Motor neuron (in vitro differentiated cells): ENCODE results near the gene FOSB. TPM values are rescaled to one million over a fixed set of nuclear protein-coding genes. Genes with fewer than 3 reads are reported as not detected.

Source experiments
- ATAC-seq, 8 experiments: fragments of 200-7000 bp; cut with Tn5 transposase; replicated peaks in 6 of 8; 2 replicates each; pipeline ENCODE4 v1.8.0; 2021; ENCODE audit warnings: mild to moderate bottlenecking in 8 of 8, moderate library complexity in 8 of 8
- H3K27ac ChIP-seq, 2 donors: fragments of 250-450 bp; sonication (Bioruptor Pico); 2 replicates each; pipeline ENCODE4 v1.9.0; 2021; ENCODE audit warnings: antibody characterized with exemption in 2 of 2, mild to moderate bottlenecking in 2 of 2, moderate library complexity in 1 of 2
- H3K4me1 ChIP-seq, 2 donors: fragments of 250-450 bp; sonication (Bioruptor Pico); replicated peaks in 1 of 2; 2 replicates each; pipeline ENCODE4 v1.6.1; 2021; ENCODE audit warnings: antibody characterized with exemption in 2 of 2, mild to moderate bottlenecking in 2 of 2, moderate library complexity in 1 of 2
- H3K4me3 ChIP-seq, 5 donors: fragments of 250-450 bp; sonication (Bioruptor Pico); 2 replicates each; pipeline ENCODE4 v1.9.0; 2021; ENCODE audit warnings: antibody characterized with exemption in 5 of 5, mild to moderate bottlenecking in 5 of 5, moderate library complexity in 4 of 5
- WGBS, 10 experiments: fragments of 450-650 bp; shearing (Covaris generic); methylation state at CpG; one replicate each; pipeline ENCODE4 v1.0.0; 2022; 5-methylcytosine and 5-hydroxymethylcytosine counted together
- in situ Hi-C, 9 experiments: fragments of 400-800 bp; cut with MboI; loops; one replicate each; pipeline ENCODE4 v1.15.0; 2021; ENCODE audit warnings: low sequenced_read_pairs in 9 of 9, low pct_unique_long_range_greater_than_20kb in 2 of 9; ENCODE audit not compliant: unreplicated experiment in 9 of 9
- total RNA-seq, 8 experiments: library from RNA; unstranded; fragments of 300-600 nt; gene quantifications; 2 replicates each; pipeline versions ENCODE4 v1.2.3 to v1.2.4, GENCODE V29; 2022

FOSB gene
- total RNA-seq, 8 experiments from 2014 or later: 1.6 to 16.8 (median 4.0) TPM

DNA sequence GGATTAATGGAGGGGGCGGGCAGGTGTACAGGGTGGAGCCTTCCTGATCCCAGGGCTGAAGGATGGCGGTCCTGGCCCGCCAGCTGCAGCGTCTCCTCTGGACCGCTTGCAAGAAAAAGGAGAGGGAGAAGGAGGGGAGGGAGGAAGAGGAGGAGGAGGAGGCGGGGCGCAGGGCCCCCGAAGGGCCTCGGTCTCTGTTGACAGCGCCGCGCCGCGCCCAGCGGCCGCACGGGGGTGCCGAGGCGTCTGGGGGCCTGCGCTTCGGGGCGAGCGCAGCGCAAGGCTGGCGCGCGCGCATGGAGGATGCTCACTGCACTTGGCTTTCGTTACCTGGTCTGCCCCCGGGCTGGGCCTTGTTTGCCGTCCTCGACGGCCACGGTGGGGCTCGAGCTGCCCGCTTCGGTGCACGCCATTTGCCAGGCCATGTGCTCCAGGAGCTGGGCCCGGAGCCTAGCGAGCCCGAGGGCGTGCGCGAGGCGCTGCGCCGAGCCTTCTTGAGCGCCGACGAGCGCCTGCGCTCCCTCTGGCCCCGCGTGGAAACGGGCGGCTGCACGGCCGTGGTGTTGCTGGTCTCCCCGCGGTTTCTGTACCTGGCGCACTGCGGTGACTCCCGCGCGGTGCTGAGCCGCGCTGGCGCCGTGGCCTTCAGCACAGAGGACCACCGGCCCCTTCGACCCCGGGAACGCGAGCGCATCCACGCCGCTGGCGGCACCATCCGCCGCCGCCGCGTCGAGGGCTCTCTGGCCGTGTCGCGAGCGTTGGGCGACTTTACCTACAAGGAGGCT lies 30.8 kb downstream of the FOSB start, which contains the start of gene PPM1N:
PPM1N (plus strand) TSS at position 33 of the 785 bp plus-strand sequence; CDS start at position 63, 30 bp downstream.
- no peak within 1 kb of the TSS for H3K27ac ChIP-seq
- H3K4me3 ChIP-seq: peak within 1 kb of the TSS; percentile 52 to 82 (median 63)
- in situ Hi-C loops: no loop called here
- peak in 6 of 8 experiments; percentile 1 to 6 (median 2) for ATAC-seq
- H3K4me1 ChIP-seq: peaks cover 0 to 8% of the 10 kb centered on the region in 2 donors
- WGBS, 10 experiments: 0 to 17% (median 8%) methylated on average over 1 to 12 of the region's 89 CpGs; no CpG with 5 or more reads in 6 of the 10 experiments

DNA sequence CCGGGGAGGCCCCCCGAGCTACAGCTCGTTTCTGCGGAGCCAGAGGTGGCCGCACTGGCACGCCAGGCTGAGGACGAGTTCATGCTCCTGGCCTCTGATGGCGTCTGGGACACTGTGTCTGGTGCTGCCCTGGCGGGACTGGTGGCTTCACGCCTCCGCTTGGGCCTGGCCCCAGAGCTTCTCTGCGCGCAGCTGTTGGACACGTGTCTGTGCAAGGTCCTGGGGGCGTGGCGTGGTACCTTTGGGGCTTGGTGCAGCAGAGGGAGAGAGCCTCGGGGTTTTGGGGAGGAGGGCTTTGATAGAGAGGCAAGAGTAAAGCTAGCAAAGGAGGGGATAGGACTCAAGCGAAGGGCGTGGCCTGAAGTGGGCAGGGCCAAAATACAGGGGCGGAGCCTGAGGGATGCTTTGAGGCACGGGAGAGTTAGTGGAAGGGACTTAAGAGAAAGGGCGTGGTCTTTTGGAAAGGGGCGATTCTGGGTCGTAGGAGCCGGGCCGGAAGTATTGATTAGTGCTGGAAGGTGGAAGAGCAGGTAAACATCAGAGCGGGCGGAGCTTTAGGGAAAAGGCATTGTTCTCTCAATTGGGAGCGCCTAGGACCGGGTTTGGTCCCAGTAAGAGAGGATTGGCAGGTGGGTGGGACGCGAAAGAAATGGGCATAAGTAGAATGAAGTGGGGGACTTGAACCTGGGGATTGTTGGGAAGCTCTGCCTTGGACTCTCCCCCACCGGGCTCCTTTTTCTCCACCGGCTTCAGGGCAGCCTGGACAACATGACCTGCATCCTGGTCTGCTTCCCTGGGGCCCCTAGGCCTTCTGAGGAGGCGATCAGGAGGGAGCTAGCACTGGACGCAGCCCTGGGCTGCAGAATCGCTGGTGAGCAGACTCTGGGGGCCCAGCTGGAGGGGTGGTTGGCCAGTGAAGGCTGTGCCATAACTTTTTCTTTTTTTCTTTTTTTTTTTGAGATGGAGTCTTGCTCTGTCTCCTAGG lies 31.7 kb downstream of the FOSB start:
- in situ Hi-C loops: loop anchor here in 1 of 9 experiments (25.0 kb wide), 1 partner anchor 188 kb away; the partner anchor contains the start of genes QPCTL and SNRPD2
- H3K4me3 ChIP-seq: peak overlapping the region; percentile 7 to 22 (median 18)
- H3K4me1 ChIP-seq: peaks cover 0 to 7% of the 10 kb centered on the region in 2 donors
- H3K27ac ChIP-seq: no peak overlapping the region
- 0 to 30% (median 13%) methylated on average over 2 to 22 of the region's 37 CpGs; no CpG with 5 or more reads in 2 of the 10 experiments for WGBS, 10 experiments
- peak; percentile 5 to 35 (median 17) for ATAC-seq

DNA sequence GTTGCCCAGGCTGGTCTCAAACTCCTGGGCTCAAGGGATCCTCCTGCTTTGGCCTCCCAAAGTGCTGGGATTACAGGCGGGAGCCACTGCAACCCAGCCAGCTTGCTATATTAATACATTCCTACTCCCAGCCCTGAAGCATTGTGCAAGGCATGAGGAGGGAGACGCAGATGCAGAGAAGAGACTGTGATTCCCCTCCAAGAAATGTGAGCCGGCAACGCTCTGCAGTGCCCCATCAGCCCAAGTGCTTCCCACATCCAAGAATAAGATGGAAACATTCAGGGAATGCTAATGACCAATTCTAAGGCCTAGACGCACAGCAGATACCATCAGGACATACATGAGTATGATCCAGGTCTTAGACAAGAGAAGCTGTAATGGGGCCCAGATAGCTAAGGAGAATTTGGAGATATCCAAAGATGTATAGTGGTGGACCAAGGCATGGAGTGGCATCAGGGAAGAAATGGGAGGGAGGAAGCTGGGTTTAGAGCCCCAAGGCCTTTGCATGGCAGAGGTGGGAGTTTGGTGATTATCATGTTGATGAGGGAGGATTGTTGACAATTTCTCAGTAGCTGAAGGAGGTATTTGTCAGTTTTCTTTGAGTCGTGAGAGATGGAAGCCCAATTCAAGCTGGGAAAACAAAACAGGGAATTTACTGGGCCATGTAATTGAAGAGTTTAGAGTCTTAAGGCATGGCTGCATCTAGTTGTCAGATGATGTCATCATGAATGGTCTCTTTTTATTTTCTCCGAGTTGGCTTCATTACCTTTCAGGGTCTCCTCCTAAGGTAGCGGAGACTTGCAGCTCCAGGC lies 33.3 kb downstream of the FOSB start:
- Histone ChIP-seq H3K4me3 (no peak overlapping the region), H3K4me1 (peaks cover 0 to 7% of the 10 kb centered on the region in 2 donors), H3K27ac (no peak overlapping the region)
- ATAC-seq: no peak
- 20 to 80% (median 65%) methylated on average over 1 to 6 of the region's 8 CpGs for WGBS, 10 experiments
- in situ Hi-C loops: loop anchor here in 1 of 9 experiments (25.0 kb wide), 1 partner anchor 186 kb away; the partner anchor contains the start of genes QPCTL and SNRPD2

DNA sequence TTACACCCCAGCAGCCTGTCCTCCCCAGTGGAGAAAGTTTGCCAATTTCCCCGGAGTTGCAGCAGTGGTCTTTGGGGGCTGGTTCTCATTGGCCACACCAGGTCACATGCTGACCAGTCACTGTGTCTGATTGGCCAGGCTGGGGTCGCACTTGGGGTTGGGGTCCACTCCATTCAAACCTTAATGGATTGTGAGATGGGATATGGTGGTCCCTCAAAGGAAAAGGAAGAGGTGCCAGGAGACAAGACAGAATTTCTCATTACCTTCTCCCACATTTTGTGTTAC lies 33.9 kb downstream of the FOSB start:
- no peak overlapping the region for H3K4me3 ChIP-seq
- in situ Hi-C loops: loop anchor here in 1 of 9 experiments (25.0 kb wide), 1 partner anchor 186 kb away; the partner anchor contains the start of genes QPCTL and SNRPD2
- WGBS, 10 experiments: 17 to 42% methylated on average over 1 to 2 of the region's 2 CpGs; no CpG with 5 or more reads in 8 of the 10 experiments
- no peak for ATAC-seq
- H3K27ac ChIP-seq: no peak overlapping the region
- peaks cover 0 to 7% of the 10 kb centered on the region in 2 donors for H3K4me1 ChIP-seq

DNA sequence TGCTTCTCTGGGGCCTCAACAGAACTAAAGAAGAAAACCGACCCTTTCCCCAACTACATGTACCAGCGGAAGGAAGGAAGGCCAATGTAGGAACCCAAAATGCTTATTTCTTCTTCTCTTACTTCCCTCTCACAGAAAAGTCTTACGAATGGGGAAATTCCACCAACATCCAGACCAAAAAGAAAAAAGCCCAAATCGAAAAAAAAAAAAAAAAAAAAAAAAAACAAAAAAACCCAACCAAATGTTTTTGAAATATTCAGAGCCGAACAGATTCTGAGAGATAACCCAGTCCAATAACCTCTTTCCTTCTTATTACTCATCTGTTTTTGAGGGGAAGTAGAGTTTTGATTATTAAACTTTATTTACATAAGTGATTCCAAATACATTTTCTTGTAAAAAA lies 34.3 kb downstream of the FOSB start:
- Histone ChIP-seq H3K4me1 (peaks cover 0 to 7% of the 10 kb centered on the region in 2 donors), H3K4me3 (no peak overlapping the region), H3K27ac (no peak overlapping the region)
- ATAC-seq: no peak
- in situ Hi-C loops: loop anchor here in 1 of 9 experiments (25.0 kb wide), 1 partner anchor 185 kb away; the partner anchor contains the start of genes QPCTL and SNRPD2
- WGBS, 10 experiments: 48 to 100% (median 73%) methylated on average over 1 to 5 of the region's 5 CpGs; no CpG with 5 or more reads in 1 of the 10 experiments

DNA sequence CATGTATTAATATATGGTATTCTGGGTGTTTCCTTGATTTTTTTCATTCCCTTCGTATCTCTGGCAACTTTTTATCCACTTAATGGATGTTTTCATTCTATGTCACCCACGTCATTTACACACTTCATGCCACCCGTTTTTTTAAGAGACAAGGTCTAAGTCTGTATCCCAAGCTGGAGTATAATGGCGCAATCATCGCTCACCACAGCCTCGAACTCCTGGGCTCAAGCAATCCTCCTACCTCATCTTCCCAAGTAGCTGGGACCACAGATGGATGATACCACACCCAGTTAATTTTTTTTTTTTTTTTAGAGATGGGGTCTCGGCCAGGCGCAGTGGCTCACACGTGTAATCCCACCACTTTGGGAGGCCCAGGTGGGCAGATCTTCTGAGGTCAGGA lies 36.1 kb downstream of the FOSB start:
- Histone ChIP-seq H3K27ac (no peak overlapping the region), H3K4me1 (peaks cover 5% of the 10 kb centered on the region in 2 donors), H3K4me3 (no peak overlapping the region)
- WGBS, 10 experiments: 8 to 100% (median 81%) methylated on average over 2 to 9 of the region's 9 CpGs
- no peak for ATAC-seq
- in situ Hi-C loops: loop anchor here in 1 of 9 experiments (25.0 kb wide), 1 partner anchor 183 kb away; the partner anchor contains the start of genes QPCTL and SNRPD2

DNA sequence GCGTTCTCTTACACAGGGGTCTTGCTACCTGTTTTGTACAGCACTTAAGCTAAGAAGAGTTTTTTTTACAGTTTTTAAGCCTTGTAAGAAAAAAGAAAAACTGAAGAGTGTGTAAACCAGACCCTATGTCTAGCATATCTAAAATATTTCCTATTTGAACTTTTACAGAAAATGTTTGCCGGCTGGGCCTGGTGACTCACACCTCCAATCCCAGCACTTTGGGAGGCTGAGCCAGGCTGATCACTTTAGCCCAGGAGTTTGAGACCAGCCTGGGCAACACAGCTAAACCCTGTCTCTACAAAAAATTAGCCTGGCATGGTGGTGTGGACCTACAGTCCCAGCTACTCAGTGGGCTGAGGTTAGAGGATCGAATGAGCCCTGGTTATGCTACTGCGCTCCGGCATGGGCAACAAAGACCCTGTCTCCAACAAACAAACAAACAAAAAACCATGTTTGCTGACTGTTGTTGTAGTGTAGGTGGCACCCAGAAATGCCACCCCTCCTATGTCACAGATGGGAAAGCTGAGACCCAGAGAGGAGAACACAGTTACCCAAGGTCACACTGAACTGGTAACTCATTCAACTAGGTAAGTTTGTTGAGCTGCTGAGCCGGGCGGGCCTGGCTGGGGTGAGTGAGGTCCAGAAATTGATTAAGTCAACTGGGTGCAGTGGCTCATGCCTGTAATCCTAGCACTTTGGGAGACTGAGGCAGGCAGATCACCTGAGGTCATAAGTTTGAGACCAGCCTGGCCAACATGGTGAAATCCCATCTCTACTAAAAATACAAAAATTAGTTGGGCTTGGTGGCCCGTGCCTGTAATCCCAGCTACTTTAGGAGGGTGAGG lies 37.6 kb downstream of the FOSB start:
- WGBS, 10 experiments: 0 to 100% (median 80%) methylated on average over 1 to 8 of the region's 8 CpGs; no CpG with 5 or more reads in 1 of the 10 experiments
- no peak overlapping the region for H3K27ac ChIP-seq
- peaks cover 6 to 12% of the 10 kb centered on the region in 2 donors for H3K4me1 ChIP-seq
- ATAC-seq: no peak
- H3K4me3 ChIP-seq: no peak overlapping the region
- in situ Hi-C loops: loop anchor here in 1 of 9 experiments (25.0 kb wide), 1 partner anchor 182 kb away; the partner anchor contains the start of genes QPCTL and SNRPD2

DNA sequence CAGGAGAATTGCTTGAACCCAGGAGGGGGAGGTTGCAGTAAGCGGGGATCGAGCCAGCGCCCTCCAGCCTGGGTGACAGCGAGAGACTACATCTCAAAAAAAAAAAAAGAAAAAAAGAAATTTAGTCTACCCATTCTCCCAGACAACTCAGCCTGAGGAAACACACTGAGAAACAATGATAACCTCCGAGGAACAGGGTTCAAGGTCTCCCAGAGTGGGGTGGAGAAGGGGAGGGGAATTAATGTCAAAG lies 38.1 kb downstream of the FOSB start:
- peaks cover 6 to 12% of the 10 kb centered on the region in 2 donors for H3K4me1 ChIP-seq
- no peak for ATAC-seq
- H3K27ac ChIP-seq: no peak overlapping the region
- in situ Hi-C loops: loop anchor here in 1 of 9 experiments (25.0 kb wide), 1 partner anchor 181 kb away; the partner anchor contains the start of genes QPCTL and SNRPD2
- 40 to 87% (median 67%) methylated on average over 1 to 5 of the region's 5 CpGs; no CpG with 5 or more reads in 3 of the 10 experiments for WGBS, 10 experiments
- H3K4me3 ChIP-seq: peak overlapping the region in 2 of 5 donors; percentile 69 to 80

DNA sequence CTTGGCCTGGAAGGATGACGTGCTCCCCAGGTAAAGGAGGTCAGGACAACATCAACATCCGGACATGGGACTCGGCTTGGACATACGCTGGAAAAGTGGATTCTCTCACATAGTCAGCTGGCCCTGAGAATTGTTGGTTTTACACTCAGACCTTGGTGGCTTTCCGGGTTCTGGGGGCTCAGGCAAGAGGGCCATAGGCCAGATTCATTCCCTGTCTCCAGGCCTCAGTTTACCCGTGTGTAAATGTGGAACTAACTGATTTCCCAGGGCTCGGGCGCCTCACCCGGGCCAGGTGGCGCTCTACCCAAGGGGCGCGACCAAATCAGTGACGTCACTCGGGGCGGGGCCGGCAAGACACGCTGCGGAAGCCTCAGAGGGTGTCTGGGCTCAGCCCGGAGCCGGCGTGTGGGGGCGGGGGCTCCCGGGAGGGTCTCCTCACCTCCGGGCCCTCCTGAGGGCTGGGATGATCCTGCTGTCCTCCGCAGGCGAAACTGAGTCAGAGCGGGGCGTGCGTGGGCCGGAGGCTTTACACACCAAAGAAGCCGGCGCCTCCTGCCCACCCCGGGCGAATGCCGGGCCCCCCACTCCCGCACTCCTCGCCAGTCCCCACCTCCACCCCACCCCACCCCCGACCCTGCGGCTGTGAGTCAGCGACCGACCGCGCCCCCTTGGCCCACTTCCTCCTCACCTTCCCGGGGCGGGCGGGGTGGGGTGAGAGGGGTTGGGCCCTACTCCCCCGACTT lies 38.6 kb downstream of the FOSB start:
- peak overlapping the region; percentile 69 to 95 (median 84) for H3K4me3 ChIP-seq
- peaks cover 6 to 12% of the 10 kb centered on the region in 2 donors for H3K4me1 ChIP-seq
- peak overlapping the region; percentile 31 to 51 for H3K27ac ChIP-seq
- peak; percentile 73 to 86 (median 84) for ATAC-seq
- in situ Hi-C loops: loop anchor here in 1 of 9 experiments (25.0 kb wide), 1 partner anchor 181 kb away; the partner anchor contains the start of genes QPCTL and SNRPD2
- 4 to 36% (median 22%) methylated on average over 3 to 7 of the region's 47 CpGs; no CpG with 5 or more reads in 5 of the 10 experiments for WGBS, 10 experiments

DNA sequence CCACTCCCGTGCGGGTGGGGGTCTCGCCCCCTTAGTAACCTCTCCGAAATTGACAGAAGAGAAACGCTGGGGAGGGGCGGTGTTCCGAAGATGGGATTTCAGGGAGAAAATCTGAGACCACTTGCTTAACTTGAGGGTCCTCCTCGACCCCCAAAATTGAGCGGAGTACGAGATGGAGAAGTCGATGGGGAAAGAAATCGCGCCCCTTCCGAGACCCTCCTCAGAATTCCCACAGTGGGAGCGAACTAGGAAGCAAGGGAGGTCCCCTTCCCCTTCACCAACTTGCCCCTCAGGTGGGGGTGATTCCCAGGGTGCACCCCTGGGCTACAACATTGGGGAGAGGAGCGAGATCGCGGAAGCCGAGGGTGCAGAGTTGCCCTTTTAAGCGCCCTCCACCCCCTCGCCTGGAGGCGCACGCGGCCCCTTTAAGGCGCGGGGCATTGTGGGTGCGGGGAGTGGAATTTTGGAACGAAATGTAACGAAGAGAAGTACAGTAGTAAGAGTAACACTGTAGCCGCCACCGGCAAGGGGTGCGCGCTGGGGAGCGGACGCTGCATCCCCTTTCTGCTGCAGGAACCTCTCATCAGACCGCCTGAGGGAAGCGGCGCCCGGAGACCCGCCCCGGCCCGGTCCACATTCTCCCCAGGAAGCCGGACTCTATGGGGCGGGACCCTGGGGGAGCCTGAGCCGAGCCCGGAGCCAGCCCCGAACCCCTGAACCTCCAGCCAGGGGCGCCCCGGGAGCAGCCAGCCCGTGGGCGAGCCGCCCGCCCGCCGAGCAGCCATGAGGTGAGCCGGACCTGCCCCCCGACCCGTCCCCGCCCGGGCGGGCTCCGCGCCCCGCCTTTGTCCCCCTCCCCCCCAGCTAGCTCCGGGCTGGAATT lies 39.4 kb downstream of the FOSB start, which contains the start of gene VASP:
VASP (plus strand) TSS at position 491 of the 883 bp plus-strand sequence; CDS start at position 784, 293 bp downstream.
- ATAC-seq: peak; percentile 34 to 69 (median 48)
- in situ Hi-C loops: loop anchor here in 1 of 9 experiments (25.0 kb wide), 1 partner anchor 180 kb away; the partner anchor contains the start of genes QPCTL and SNRPD2
- peak within 1 kb of the TSS; percentile 31 to 64 for H3K27ac ChIP-seq

More for the DNA sequence above, 39.4 kb downstream of the FOSB start, which contains the start of gene VASP:
- WGBS, 10 experiments: 0 to 2% (median 0%) methylated on average over 2 to 7 of the region's 65 CpGs; no CpG with 5 or more reads in 7 of the 10 experiments
- H3K4me1 ChIP-seq: peaks cover 6 to 12% of the 10 kb centered on the region in 2 donors
- peak within 1 kb of the TSS; percentile 69 to 95 (median 84) for H3K4me3 ChIP-seq
